ENCODE measurements around the gene PRMT6.
A peak's percentile ranks its signal among the peaks of the same experiment; 100 is the strongest.
"Not testable (repeated sequence)": the region's sequence is repeated elsewhere in the genome, so short reads cannot be mapped to it uniquely, and the experiment has no call there.

PRMT6 gene

DNA sequence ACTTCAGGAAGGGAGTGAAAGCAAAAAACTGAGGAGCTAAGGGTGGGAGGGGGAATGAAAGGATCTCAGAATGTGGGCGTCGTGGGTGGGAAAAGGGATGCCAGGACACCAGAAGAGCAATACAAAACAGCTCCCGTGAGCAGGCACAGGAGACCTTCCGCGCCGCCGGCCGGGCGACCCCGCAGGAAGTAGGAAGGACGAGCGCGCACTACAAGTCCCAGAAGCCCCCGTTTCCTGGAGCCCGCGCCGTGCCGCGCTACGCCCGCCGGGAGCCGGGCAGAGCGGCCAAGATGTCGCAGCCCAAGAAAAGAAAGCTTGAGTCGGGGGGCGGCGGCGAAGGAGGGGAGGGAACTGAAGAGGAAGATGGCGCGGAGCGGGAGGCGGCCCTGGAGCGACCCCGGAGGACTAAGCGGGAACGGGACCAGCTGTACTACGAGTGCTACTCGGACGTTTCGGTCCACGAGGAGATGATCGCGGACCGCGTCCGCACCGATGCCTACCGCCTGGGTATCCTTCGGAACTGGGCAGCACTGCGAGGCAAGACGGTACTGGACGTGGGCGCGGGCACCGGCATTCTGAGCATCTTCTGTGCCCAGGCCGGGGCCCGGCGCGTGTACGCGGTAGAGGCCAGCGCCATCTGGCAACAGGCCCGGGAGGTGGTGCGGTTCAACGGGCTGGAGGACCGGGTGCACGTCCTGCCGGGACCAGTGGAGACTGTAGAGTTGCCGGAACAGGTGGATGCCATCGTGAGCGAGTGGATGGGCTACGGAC lies at the start of gene PRMT6:
PRMT6 (plus strand) TSS at position 249 of the 771 bp plus-strand sequence; CDS start at position 291, 42 bp downstream.
- TF ChIP-seq, protein P1, sequence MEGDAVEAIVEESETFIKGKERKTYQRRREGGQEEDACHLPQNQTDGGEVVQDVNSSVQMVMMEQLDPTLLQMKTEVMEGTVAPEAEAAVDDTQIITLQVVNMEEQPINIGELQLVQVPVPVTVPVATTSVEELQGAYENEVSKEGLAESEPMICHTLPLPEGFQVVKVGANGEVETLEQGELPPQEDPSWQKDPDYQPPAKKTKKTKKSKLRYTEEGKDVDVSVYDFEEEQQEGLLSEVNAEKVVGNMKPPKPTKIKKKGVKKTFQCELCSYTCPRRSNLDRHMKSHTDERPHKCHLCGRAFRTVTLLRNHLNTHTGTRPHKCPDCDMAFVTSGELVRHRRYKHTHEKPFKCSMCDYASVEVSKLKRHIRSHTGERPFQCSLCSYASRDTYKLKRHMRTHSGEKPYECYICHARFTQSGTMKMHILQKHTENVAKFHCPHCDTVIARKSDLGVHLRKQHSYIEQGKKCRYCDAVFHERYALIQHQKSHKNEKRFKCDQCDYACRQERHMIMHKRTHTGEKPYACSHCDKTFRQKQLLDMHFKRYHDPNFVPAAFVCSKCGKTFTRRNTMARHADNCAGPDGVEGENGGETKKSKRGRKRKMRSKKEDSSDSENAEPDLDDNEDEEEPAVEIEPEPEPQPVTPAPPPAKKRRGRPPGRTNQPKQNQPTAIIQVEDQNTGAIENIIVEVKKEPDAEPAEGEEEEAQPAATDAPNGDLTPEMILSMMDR (IDR thresholded peaks at IDR 0.05; ENCODE audit: borderline replicate concordance, control extremely low read depth, extremely low read depth, insufficient read depth, missing control alignments), result peak; percentile 18
- in situ Hi-C loops (cut with MboI; ENCODE audit: low sequenced_read_pairs, unreplicated experiment), result no loop called here
- peak; percentile 87 for DNase-seq (ENCODE audit: low spot score)

DNA sequence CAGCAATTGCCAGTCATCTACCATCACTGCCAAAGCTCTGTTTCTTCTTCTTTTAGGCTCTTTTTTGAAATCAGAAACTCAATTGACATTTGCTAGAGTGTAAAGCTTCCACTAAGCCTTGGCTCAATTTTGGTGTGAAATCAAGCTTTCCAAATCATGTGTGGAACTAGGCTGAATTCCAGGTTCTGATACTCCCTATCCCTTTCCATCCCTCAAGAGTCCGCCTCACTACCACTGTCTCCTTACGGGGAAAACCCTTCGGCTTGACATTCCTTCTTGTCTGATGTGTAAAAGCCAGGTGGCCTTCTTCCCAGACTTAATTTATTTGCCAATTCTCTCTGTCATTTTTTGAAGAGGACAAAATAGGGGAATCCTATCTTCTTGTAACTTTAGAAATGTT lies 47.2 kb upstream of the PRMT6 start:
- in situ Hi-C loops (cut with MboI; ENCODE audit: low sequenced_read_pairs, unreplicated experiment), result no loop called here
- no peak for DNase-seq (ENCODE audit: low spot score)
- TF ChIP-seq, protein P1 (IDR thresholded peaks at IDR 0.05; ENCODE audit: borderline replicate concordance, control extremely low read depth, extremely low read depth, insufficient read depth, missing control alignments), result no peak

DNA sequence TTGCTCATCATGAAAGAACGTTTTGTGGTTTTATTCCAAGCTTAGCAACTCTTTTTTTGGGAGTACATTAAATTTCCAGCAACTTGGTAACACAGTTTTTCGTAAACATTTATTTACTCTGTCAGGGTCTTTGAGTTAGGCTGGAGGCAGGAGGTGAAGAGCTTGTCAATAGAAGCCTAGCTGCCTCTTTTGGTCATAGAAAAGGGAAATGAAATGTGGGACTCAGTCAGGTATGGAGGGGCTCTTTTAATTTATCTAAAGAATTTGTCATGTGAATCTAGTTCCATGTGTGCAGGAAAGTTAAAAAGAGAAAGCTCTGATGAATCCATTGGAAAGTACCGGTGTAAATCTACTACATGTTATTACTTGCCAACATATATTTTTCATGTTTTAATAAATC lies 45.9 kb upstream of the PRMT6 start:
- in situ Hi-C loops (cut with MboI; ENCODE audit: low sequenced_read_pairs, unreplicated experiment), result no loop called here
- TF ChIP-seq, protein P1 (IDR thresholded peaks at IDR 0.05; ENCODE audit: borderline replicate concordance, control extremely low read depth, extremely low read depth, insufficient read depth, missing control alignments), result no peak
- DNase-seq (ENCODE audit: low spot score), result no peak

DNA sequence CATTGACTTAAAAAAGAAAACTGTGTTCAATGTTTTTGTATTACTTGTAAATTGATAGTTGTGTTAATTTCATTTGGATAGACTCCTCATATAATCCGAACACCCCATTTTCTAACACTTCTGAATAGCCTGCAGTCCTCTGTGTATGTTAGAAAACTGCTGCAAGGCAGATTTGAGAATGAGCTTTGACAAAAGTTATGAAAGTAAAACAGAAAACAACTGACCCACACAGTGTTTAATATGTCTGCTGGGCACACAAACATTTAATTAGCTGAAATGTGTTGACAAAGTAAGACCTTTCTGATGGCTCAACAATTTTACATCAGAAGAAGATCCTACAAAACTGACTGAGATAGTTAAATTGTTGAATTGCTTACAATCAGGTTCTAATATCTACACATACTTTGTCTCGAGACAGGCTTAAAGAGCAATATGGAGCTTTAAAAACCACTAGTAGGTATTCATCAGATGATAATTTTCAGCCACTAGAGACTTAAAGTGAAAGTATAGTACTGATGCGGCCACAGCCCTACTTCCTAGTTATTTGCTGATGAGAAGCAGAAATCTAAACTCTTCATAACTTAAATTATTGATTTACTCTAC lies 40.0 kb upstream of the PRMT6 start:
- DNase-seq (ENCODE audit: low spot score), result peak; percentile 51
- in situ Hi-C loops (cut with MboI; ENCODE audit: low sequenced_read_pairs, unreplicated experiment), result no loop called here
- TF ChIP-seq, protein P1 (IDR thresholded peaks at IDR 0.05; ENCODE audit: borderline replicate concordance, control extremely low read depth, extremely low read depth, insufficient read depth, missing control alignments), result no peak

DNA sequence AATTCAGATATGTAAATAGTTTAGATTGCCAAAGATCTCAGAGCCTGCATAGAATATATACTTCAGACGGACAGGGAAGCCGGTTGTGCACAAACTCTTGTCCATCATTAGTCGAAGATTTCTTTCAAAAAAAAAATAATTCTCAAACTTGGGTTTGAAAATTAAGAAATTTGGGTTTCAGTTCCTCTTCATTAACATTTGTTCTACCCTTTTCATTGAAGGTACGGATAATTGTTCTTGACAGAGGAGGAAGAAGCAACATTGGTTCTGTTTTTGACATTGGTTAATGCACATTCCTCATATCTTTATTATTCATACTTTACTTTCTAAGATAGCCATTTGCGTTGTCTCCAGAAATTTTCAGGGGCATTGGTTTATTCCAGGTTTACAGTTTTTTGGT lies 38.0 kb upstream of the PRMT6 start:
- in situ Hi-C loops (cut with MboI; ENCODE audit: low sequenced_read_pairs, unreplicated experiment), result no loop called here
- DNase-seq (ENCODE audit: low spot score), result no peak
- TF ChIP-seq, protein P1 (IDR thresholded peaks at IDR 0.05; ENCODE audit: borderline replicate concordance, control extremely low read depth, extremely low read depth, insufficient read depth, missing control alignments), result no peak

DNA sequence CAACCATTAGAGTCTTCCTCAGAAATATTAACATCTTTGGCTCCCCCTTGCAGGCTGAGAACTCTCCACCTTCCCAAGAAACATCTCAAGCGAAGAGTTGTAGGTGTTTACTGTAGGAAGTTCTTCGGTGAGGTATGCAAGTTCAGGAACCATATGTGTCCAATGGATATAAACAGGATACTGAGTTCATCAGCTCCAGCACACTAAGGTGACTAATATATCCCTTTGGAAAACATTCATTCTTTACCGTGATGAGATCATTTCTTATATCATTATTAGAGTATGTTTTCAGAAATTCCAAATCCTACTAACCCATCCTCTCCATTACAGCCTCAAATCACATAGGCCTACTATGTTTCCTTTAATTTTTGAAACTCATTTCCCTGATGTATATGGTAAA lies 37.3 kb upstream of the PRMT6 start:
- no peak for DNase-seq (ENCODE audit: low spot score)
- TF ChIP-seq, protein P1 (IDR thresholded peaks at IDR 0.05; ENCODE audit: borderline replicate concordance, control extremely low read depth, extremely low read depth, insufficient read depth, missing control alignments), result no peak
- in situ Hi-C loops (cut with MboI; ENCODE audit: low sequenced_read_pairs, unreplicated experiment), result no loop called here

DNA sequence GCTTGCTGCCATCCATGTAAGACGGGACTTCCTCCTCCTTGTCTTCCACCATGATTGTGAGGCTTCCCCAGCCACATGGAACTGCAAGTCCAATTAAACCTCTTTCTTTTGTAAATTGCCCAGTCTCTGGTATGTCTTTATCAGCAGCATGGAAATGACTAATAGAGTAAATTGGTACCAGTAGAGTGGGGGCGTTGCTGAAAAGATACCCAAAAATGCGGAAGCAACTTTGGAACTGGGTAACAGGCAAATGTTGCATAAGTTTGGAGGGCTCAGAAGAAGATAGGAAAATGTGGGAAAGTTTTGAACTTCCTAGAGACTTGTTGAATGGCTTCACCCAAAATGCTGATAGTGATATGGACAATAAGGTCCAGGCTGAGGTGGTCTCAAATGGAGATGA lies 17.6 kb upstream of the PRMT6 start:
- in situ Hi-C loops (cut with MboI; ENCODE audit: low sequenced_read_pairs, unreplicated experiment); DNase-seq (ENCODE audit: low spot score): not testable (repeated sequence)

DNA sequence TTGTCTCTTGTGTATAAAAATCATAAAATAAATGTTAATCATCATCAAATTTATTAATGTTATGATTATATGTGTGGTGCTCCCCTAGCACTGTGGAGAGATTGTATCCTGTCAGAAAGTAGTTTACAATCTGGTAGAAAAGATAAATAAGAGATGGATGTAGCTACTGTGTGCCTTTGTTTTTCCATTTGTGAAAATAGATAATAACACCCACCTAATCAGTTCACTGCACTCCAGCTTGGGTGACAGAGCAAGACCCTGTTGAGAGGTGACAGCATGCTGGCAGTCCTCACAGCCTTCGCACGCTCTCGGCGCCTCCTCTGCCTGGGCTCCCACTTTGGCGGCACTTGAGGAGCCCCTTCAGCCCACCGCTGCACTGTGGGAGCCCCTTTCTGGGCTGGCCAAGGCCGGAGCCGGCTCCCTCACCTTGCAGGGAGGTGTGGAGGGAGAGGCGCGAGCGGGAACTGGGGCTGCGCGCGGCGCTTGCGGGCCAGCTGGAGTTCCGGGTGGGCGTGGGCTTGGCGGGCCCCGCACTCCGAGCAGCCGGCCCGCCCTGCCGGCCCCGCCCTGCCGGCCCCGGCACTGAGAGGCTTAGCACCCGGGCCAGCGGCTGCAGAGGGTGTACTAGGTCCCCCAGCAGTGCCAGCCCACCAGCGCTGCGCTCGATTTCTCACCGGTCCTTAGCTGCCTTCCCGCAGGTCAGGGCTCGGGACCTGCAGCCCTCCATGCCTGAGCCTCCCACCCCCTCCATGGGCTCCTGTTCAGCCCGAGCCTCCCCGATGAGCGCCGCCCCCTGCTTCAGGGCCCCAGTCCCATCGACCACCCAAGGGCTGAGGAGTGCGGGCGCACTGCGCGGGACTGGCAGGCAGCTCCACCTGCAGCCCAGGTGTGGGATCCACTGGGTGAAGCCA lies 11.9 kb upstream of the PRMT6 start:
- in situ Hi-C loops (cut with MboI; ENCODE audit: low sequenced_read_pairs, unreplicated experiment); DNase-seq (ENCODE audit: low spot score): not testable (repeated sequence)
